ENCODE measurements around the gene PLEKHG3.

DNA sequence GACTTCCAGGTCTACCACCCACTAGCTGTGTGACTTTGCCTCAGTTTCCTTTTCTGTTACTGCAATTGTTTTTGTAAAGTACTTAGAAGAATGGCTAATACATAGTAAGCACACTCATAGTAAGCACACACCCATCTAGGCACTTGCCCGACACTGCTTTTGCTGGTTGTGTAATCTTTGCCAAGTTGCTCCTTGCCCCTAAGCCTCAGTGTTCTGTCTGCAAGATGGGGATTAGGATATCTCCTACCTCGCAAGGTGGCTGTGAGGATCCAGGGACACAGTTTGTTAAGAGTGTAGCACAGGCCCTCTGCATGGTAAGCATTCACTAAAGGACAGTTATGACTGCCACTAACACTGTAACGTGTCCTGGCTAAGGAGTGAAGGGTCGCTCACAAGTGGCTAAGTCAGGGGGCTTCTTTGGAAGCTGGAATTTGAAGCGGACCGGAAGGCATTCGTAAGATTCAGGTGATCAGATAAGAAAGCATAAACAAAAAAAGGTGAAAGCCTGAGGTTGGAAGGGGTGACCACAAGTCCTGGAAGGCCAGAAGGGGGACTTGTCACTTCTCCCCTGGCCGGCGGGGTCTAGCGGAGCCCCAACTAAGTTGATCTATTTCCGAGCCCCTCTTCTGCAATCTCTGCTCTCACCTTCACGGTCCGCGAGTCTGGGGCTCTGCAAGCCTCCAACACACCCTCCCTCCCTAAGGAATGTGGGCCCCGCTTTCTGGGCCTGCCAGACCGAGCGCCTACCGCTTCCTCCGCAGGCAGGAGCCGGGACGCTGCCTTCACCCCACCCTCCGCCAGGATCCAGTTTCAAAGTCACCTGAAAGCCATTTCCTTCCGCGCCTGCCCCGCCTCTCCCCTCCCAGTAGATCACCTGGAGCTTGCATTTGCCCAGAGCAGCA, 1.5 kb upstream of the PLEKHG3 start:
- TF ChIP-seq CTCF (IDR thresholded peaks at IDR 0.05) (no peak), POLR2A (IDR thresholded peaks at IDR 0.05) (peak; percentile 64), POLR2AphosphoS5 (IDR thresholded peaks at IDR 0.05) (peak; percentile 79)
